ENCODE results near the gene FANK1. TPM values are rescaled to one million over a fixed set of nuclear protein-coding genes. Genes with fewer than 3 reads are reported as not detected.

FANK1 gene
- total RNA-seq, 1 experiment from 2014 or later = 0.73 TPM

DNA sequence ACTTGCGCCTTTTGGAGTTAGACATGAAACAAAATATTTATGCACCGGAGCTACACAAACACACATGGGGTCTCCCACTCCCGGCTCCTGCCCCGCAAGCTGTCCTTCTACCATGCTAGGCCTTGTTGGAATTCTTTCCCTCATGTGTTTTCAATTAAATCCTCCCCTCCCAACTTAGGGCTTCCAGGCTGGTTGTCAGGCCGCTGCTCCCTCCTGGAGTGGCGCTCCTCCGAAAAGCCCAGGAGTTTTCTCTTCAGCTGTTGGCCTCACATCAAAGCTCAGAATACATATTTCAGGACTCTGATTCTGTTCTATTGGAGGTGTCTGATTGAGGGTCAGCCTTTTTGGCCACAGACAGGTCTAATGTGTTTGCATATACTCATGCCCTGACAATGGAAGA, 113.3 kb downstream of the FANK1 start:
- Mint-ChIP-seq H3K4me3 (ENCODE audit: unreplicated experiment) (no peak overlapping the region), H3K4me1 (ENCODE audit: low read depth, unreplicated experiment) (peaks cover 11% of the 10 kb centered on the region), H3K27me3 (ENCODE audit: insufficient read depth, unreplicated experiment) (peaks cover 4% of the 10 kb centered on the region), H3K36me3 (ENCODE audit: insufficient read depth, unreplicated experiment) (no peaks in the 10 kb centered on the region), H3K27ac (ENCODE audit: unreplicated experiment) (no peak overlapping the region), H3K9me3 (ENCODE audit: unreplicated experiment) (no peaks in the 10 kb centered on the region)
- Histone ChIP-seq H3K4me3 (ENCODE audit: low read depth, low read length) (no peak overlapping the region), H3K27me3 (replicated peaks; ENCODE audit: control insufficient read depth, insufficient read depth, low read length) (no peaks in the 10 kb centered on the region), H3K36me3 (ENCODE audit: control insufficient read depth, insufficient read depth, low read length) (no peaks in the 10 kb centered on the region), H3K4me1 (no peaks in the 10 kb centered on the region; the same call in 1 of the 2 replicates), H3K9me3 (no peaks in the 10 kb centered on the region)
- ChIA-PET CTCF (no interaction called here), POLR2A (no interaction called here)
- BruUV-seq (replicated peaks) = no TSS peak
- no peak for TF ChIP-seq CTCF (IDR thresholded peaks at IDR 0.05; ENCODE audit: insufficient read depth in 1 of 2, low read depth in 1 of 2, low read length in 1 of 2, severe bottlenecking in 1 of 2, unreplicated experiment in 1 of 2)
- no peak for DNase-seq
- intact Hi-C loops (cut with micrococcal nuclease; ENCODE audit: unreplicated experiment) = no loop called here

DNA sequence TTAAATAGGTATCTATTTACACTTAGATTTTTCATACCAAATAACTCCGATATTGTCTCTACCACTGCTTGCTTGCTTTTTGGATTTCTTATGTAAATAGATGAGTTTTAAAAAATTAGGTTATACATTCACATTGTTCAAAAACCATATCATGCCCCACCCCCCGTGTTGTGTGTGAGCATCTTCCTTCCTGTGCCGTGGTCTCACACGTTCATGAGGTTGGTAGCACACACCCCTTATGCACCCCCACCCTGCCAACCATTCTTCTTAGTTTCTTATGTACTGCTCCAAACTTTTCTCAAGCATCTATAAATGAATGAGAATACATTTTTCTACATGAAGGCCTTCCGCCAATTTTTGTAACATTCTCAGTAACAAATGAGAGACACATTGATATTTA, 115.6 kb downstream of the FANK1 start:
- Mint-ChIP-seq H3K4me1 (ENCODE audit: low read depth, unreplicated experiment) (peaks cover 11% of the 10 kb centered on the region), H3K9me3 (ENCODE audit: unreplicated experiment) (no peaks in the 10 kb centered on the region), H3K4me3 (ENCODE audit: unreplicated experiment) (no peak overlapping the region), H3K27me3 (ENCODE audit: insufficient read depth, unreplicated experiment) (no peaks in the 10 kb centered on the region), H3K27ac (ENCODE audit: unreplicated experiment) (no peak overlapping the region), H3K36me3 (ENCODE audit: insufficient read depth, unreplicated experiment) (no peaks in the 10 kb centered on the region)
- H3K36me3 ChIP-seq (ENCODE audit: control insufficient read depth, insufficient read depth, low read length) = no peaks in the 10 kb centered on the region
- no peaks in the 10 kb centered on the region for H3K27me3 ChIP-seq (replicated peaks; ENCODE audit: control insufficient read depth, insufficient read depth, low read length)
- no peak overlapping the region for H3K4me3 ChIP-seq (ENCODE audit: low read depth, low read length)
- DNase-seq = no peak
- no peaks in the 10 kb centered on the region; the same call in 1 of the 2 replicates for H3K4me1 ChIP-seq
- CTCF ChIA-PET = no interaction called here
- no peaks in the 10 kb centered on the region for H3K9me3 ChIP-seq
- no peak for TF ChIP-seq CTCF (IDR thresholded peaks at IDR 0.05; ENCODE audit: insufficient read depth in 1 of 2, low read depth in 1 of 2, low read length in 1 of 2, severe bottlenecking in 1 of 2, unreplicated experiment in 1 of 2)
- BruUV-seq (replicated peaks) = no TSS peak
- POLR2A ChIA-PET = no interaction called here
- intact Hi-C loops (cut with micrococcal nuclease; ENCODE audit: unreplicated experiment) = no loop called here

- POLR2A ChIA-PET = no interaction called here
These were observed 116.1 kb downstream of the FANK1 start for GRCh38 chr10:126012485-126012884.

More at GRCh38 chr10:126012485-126012884, 116.1 kb downstream of the FANK1 start:
- Histone ChIP-seq H3K9me3 (no peaks in the 10 kb centered on the region), H3K36me3 (ENCODE audit: control insufficient read depth, insufficient read depth, low read length) (no peaks in the 10 kb centered on the region), H3K27me3 (replicated peaks; ENCODE audit: control insufficient read depth, insufficient read depth, low read length) (no peaks in the 10 kb centered on the region), H3K4me1 (no peaks in the 10 kb centered on the region; the same call in 1 of the 2 replicates), H3K4me3 (ENCODE audit: low read depth, low read length) (no peak overlapping the region)
- intact Hi-C loops (cut with micrococcal nuclease; ENCODE audit: unreplicated experiment) = no loop called here
- H3K27ac Mint-ChIP-seq (ENCODE audit: unreplicated experiment) = no peak overlapping the region
- no peak for TF ChIP-seq CTCF (IDR thresholded peaks at IDR 0.05; ENCODE audit: insufficient read depth in 1 of 2, low read depth in 1 of 2, low read length in 1 of 2, severe bottlenecking in 1 of 2, unreplicated experiment in 1 of 2)
- no peak overlapping the region for H3K4me3 Mint-ChIP-seq (ENCODE audit: unreplicated experiment)
- peaks cover 11% of the 10 kb centered on the region for H3K4me1 Mint-ChIP-seq (ENCODE audit: low read depth, unreplicated experiment)
- H3K27me3 Mint-ChIP-seq (ENCODE audit: insufficient read depth, unreplicated experiment) = no peaks in the 10 kb centered on the region
- H3K36me3 Mint-ChIP-seq (ENCODE audit: insufficient read depth, unreplicated experiment) = no peaks in the 10 kb centered on the region
- no TSS peak for BruUV-seq (replicated peaks)
- DNase-seq = no peak
- CTCF ChIA-PET = no interaction called here
- H3K9me3 Mint-ChIP-seq (ENCODE audit: unreplicated experiment) = no peaks in the 10 kb centered on the region
